H1 (cell line): ENCODE measurements around the gene CCDC138. TPM values are rescaled to one million over a fixed set of nuclear protein-coding genes. Genes with fewer than 3 reads are reported as not detected.

ENCODE experiments used
- CTCF ChIA-PET: fragments of 300-600 bp; sonication (Branson Sonifier 250); formaldehyde crosslinking; loops from one replicate; lab custom pipeline; 2021; ENCODE audit not compliant: partially characterized antibody; lab: Charles Lee
- POLR2A ChIA-PET: fragments of 300-600 bp; sonication (Branson Sonifier 250); formaldehyde crosslinking; loops from one replicate; lab custom pipeline; 2021; ENCODE audit warnings: inconsistent platforms; ENCODE audit not compliant: partially characterized antibody; lab: Charles Lee
- DNase-seq, 2 experiments: peaks; one replicate each; pipeline versions ENCODE4 v3.0.0 to v3.0.0-alpha.2; 2010 to 2022; ENCODE audit warnings: low spot score in 2 of 2, low read depth in 1 of 2, mixed read lengths in 1 of 2
- FAIRE-seq: peaks from 2 replicates; lab custom pipeline; 2011; peaks lifted over from hg19 to GRCh38; lab: Jason Lieb, UNC
- H2AFZ ChIP-seq: 2 replicates; pipeline ENCODE4 v1.8.1; 2012; ENCODE audit warnings: low read length, inconsistent platforms
- H2AK5ac ChIP-seq: 2 replicates; pipeline ENCODE4 v1.6.1; 2013; ENCODE audit warnings: low read depth, low read length
- H2BK120ac ChIP-seq: replicated peaks from 2 replicates; pipeline ENCODE3; 2013; ENCODE audit warnings: low read depth, low read length, inconsistent platforms
- H2BK12ac ChIP-seq: 2 replicates; pipeline ENCODE4 v1.6.1; 2013; ENCODE audit warnings: low read depth, low read length
- H2BK15ac ChIP-seq: 2 replicates; pipeline ENCODE4 v1.6.1; 2013; ENCODE audit warnings: low read length
- H2BK20ac ChIP-seq: 2 replicates; pipeline ENCODE4 v1.6.1; 2013; ENCODE audit warnings: low read length
- H2BK5ac ChIP-seq: 2 replicates; pipeline ENCODE4 v1.6.1; 2013; ENCODE audit warnings: low read depth, low read length
- H3K14ac ChIP-seq: 2 replicates; pipeline ENCODE4 v1.6.1; 2013; ENCODE audit warnings: inconsistent platforms; ENCODE audit not compliant: insufficient read length
- H3K18ac ChIP-seq: 2 replicates; pipeline ENCODE4 v1.6.1; 2013; ENCODE audit warnings: low read length; ENCODE audit errors: extremely low read depth
- H3K23ac ChIP-seq: 2 replicates; pipeline ENCODE4 v1.6.1; 2013; ENCODE audit warnings: inconsistent platforms; ENCODE audit not compliant: insufficient read length
- H3K23me2 ChIP-seq: 2 replicates; pipeline ENCODE4 v1.6.1; 2013; ENCODE audit warnings: low read depth, low read length
- H3K27ac ChIP-seq: 2 replicates; pipeline ENCODE4 v1.6.1; 2011; ENCODE audit warnings: low read depth, low read length, inconsistent platforms
- H3K27me3 ChIP-seq, 4 experiments: replicated peaks in 1 of 4; 1 replicate in 1 of 4; 2 replicates in 3 of 4; pipeline versions ENCODE4 v1.6.1 to v1.8.1; 2011 to 2013; ENCODE audit warnings: low read length in 3 of 4, mild to moderate bottlenecking in 3 of 4, inconsistent platforms in 2 of 4, mixed read lengths in 2 of 4, moderate library complexity in 1 of 4; ENCODE audit not compliant: control insufficient read depth in 3 of 4, insufficient read depth in 3 of 4; ENCODE audit errors: extremely low read depth in 1 of 4
- H3K36me3 ChIP-seq, 4 experiments: 2 replicates each; pipeline versions ENCODE4 v1.6.1 to v1.8.1; 2011 to 2013; ENCODE audit warnings: mild to moderate bottlenecking in 4 of 4, low read length in 3 of 4, moderate library complexity in 2 of 4, control low read depth in 1 of 4, inconsistent platforms in 1 of 4; ENCODE audit not compliant: insufficient read depth in 4 of 4, control insufficient read depth in 2 of 4
- H3K4ac ChIP-seq: replicated peaks from 2 replicates; pipeline ENCODE3; 2013; ENCODE audit warnings: low read length, low read depth, mixed read lengths, inconsistent platforms; ENCODE audit not compliant: insufficient read length
- H3K4me1 ChIP-seq, 4 experiments: replicated peaks in 1 of 4; 1 replicate in 1 of 4; 2 replicates in 3 of 4; pipeline versions ENCODE4 v1.6.1 to v1.8.1; 2011 to 2013; ENCODE audit warnings: low read length in 3 of 4, inconsistent platforms in 2 of 4, mixed read lengths in 1 of 4; ENCODE audit not compliant: insufficient read depth in 4 of 4, control insufficient read depth in 3 of 4
- H3K4me2 ChIP-seq, 2 experiments: 2 replicates each; pipeline versions ENCODE4 v1.6.1 to v1.8.1; 2011 to 2013; ENCODE audit warnings: low read depth in 2 of 2, low read length in 2 of 2, control low read depth in 1 of 2, inconsistent platforms in 1 of 2, mild to moderate bottlenecking in 1 of 2; ENCODE audit not compliant: insufficient read depth in 1 of 2
- H3K4me3 ChIP-seq, 4 experiments: fragments of 200-600, 300-600 bp in 1 of 4; sonication (generic), shearing (Covaris generic), sonication (Bioruptor Twin) in 1 of 4; 2 replicates each; pipeline versions ENCODE4 v1.5.1 to v1.8.1; 2011 to 2016; ENCODE audit warnings: low read length in 4 of 4, low read depth in 3 of 4, control low read depth in 2 of 4, inconsistent platforms in 2 of 4, mild to moderate bottlenecking in 2 of 4, mixed read lengths in 1 of 4, moderate library complexity in 1 of 4; ENCODE audit not compliant: insufficient read depth in 2 of 4; ENCODE audit errors: extremely low read depth in 1 of 4
- H3K56ac ChIP-seq: replicated peaks from 2 replicates; pipeline ENCODE3; 2013; ENCODE audit warnings: low read depth, mild to moderate bottlenecking, mixed read lengths, low read length, inconsistent platforms; ENCODE audit not compliant: insufficient read length
- H3K79me1 ChIP-seq: 2 replicates; pipeline ENCODE4 v1.6.1; 2013; ENCODE audit warnings: low read depth, low read length, control low read depth
- H3K79me2 ChIP-seq, 2 experiments: 2 replicates each; pipeline versions ENCODE4 v1.6.1 to v1.8.1; 2012 to 2013; ENCODE audit warnings: low read length in 2 of 2, mild to moderate bottlenecking in 2 of 2, inconsistent platforms in 1 of 2; ENCODE audit not compliant: insufficient read depth in 2 of 2, control insufficient read depth in 1 of 2
- H3K9ac ChIP-seq, 4 experiments: replicated peaks in 1 of 4; 1 replicate in 1 of 4; 2 replicates in 3 of 4; pipeline versions ENCODE4 v1.6.1 to v1.8.1; 2011 to 2013; ENCODE audit warnings: low read depth in 3 of 4, low read length in 3 of 4, control low read depth in 2 of 4, mild to moderate bottlenecking in 2 of 4, moderate library complexity in 2 of 4, inconsistent platforms in 1 of 4; ENCODE audit errors: extremely low read depth in 1 of 4
- H3K9me3 ChIP-seq, 2 experiments: 2 replicates each; pipeline versions ENCODE4 v1.6.1 to v1.8.1; 2012 to 2013; ENCODE audit warnings: mild to moderate bottlenecking in 2 of 2, moderate library complexity in 2 of 2, control low read depth in 1 of 2, inconsistent platforms in 1 of 2, low read depth in 1 of 2, low read length in 1 of 2, mixed read lengths in 1 of 2; ENCODE audit not compliant: insufficient read depth in 2 of 2
- H4K20me1 ChIP-seq, 2 experiments: replicated peaks in 1 of 2; 2 replicates each; pipeline versions ENCODE3 to v1.8.1; 2011 to 2013; ENCODE audit warnings: inconsistent platforms in 2 of 2, low read length in 2 of 2, mild to moderate bottlenecking in 1 of 2; ENCODE audit not compliant: insufficient read depth in 2 of 2, control insufficient read depth in 1 of 2
- H4K5ac ChIP-seq: 2 replicates; pipeline ENCODE4 v1.6.1; 2013; ENCODE audit warnings: low read length, low read depth, mixed read lengths, inconsistent platforms; ENCODE audit not compliant: insufficient read length
- H4K8ac ChIP-seq: 2 replicates; pipeline ENCODE4 v1.8.0; 2013; ENCODE audit warnings: mild to moderate bottlenecking, moderate library complexity, low read length, inconsistent platforms; ENCODE audit not compliant: insufficient read depth; ENCODE audit errors: extremely low read depth
- H4K91ac ChIP-seq: replicated peaks from 2 replicates; pipeline ENCODE3; 2013; ENCODE audit warnings: low read length, mixed read lengths, inconsistent platforms; ENCODE audit not compliant: insufficient read length
- ATF3 ChIP-seq: IDR thresholded peaks from 2 replicates; pipeline ENCODE4 v1.6.1; 2011; ENCODE audit warnings: low read depth, mild to moderate bottlenecking, low read length; ENCODE audit not compliant: insufficient read depth
- CHD1 ChIP-seq: IDR thresholded peaks from 2 replicates; pipeline ENCODE4 v1.6.1; 2012; ENCODE audit warnings: low read depth, low read length, improper control_type of control experiment
- HDAC2 ChIP-seq, 2 experiments: fragments of 300-600 bp in 1 of 2; sonication (generic) in 1 of 2; IDR thresholded peaks; 2 replicates each; pipeline ENCODE4 v1.6.1; 2011 to 2012; ENCODE audit warnings: low read depth in 2 of 2, low read length in 2 of 2, mild to moderate bottlenecking in 2 of 2, moderate library complexity in 2 of 2, borderline replicate concordance in 1 of 2, inconsistent platforms in 1 of 2
- KDM4A ChIP-seq: IDR thresholded peaks from one replicate; pipeline ENCODE4 v1.7.1; 2012; ENCODE audit warnings: low read depth, mild to moderate bottlenecking, moderate library complexity, low read length, inconsistent platforms; ENCODE audit not compliant: severe bottlenecking
- MAX ChIP-seq: IDR thresholded peaks from 2 replicates; pipeline ENCODE4 v1.6.1; 2012; ENCODE audit warnings: inconsistent platforms
- NRF1 ChIP-seq: IDR thresholded peaks from 2 replicates; pipeline ENCODE4 v1.6.1; 2011; ENCODE audit warnings: mild to moderate bottlenecking, low read depth, low read length, improper control_type of control experiment
- RNF2 ChIP-seq: fragments of 200-900, 300-1000 bp; sonication (generic); IDR thresholded peaks from 2 replicates; pipeline ENCODE4 v1.7.1; 2016; ENCODE audit warnings: borderline replicate concordance, low read depth, mild to moderate bottlenecking, antibody characterized with exemption, low read length; ENCODE audit not compliant: poor library complexity, severe bottlenecking; ENCODE audit errors: missing control alignments
- SAP30 ChIP-seq: fragments of 300-600 bp; sonication (generic); IDR thresholded peaks from 2 replicates; pipeline ENCODE4 v1.7.1; 2012; ENCODE audit warnings: low read length, moderate library complexity, mild to moderate bottlenecking, inconsistent platforms; ENCODE audit not compliant: insufficient read depth, insufficient replicate concordance
- SP4 ChIP-seq: IDR thresholded peaks from 2 replicates; pipeline ENCODE4 v1.6.1; 2012; ENCODE audit warnings: low read length, inconsistent platforms
- TBP ChIP-seq: IDR thresholded peaks from 2 replicates; pipeline ENCODE4 v1.6.1; 2011; ENCODE audit warnings: low read depth, low read length, improper control_type of control experiment
- WGBS, 2 experiments: shearing (Covaris generic) in 1 of 2; methylation state at CpG; one replicate each; pipeline versions ENCODE4 v1.1.6 to v1.1.7; 2013 to 2015; ENCODE audit warnings: low lambda C conversion rate in 2 of 2, mixed read lengths in 2 of 2, inconsistent platforms in 1 of 2, low coverage in 1 of 2, missing lambda C conversion rate in 1 of 2; ENCODE audit not compliant: insufficient replicate concordance in 2 of 2, insufficient coverage in 1 of 2, insufficient read length in 1 of 2; ENCODE audit errors: extremely low coverage in 1 of 2, missing lambda C conversion rate in 1 of 2; 5-methylcytosine and 5-hydroxymethylcytosine counted together
- polyA plus RNA-seq, 7 experiments: library from polyadenylated mRNA; depleted of rRNA in 3 of 7; stranded (reverse) in 5 of 7; unstranded in 2 of 7; fragments of >200 nt in 5 of 7; fragments of 200-250 nt in 2 of 7; gene quantifications; 1 replicate in 5 of 7; 2 replicates in 1 of 7; 4 replicates in 1 of 7; pipeline versions ENCODE4 v1.2.1 to v1.2.3, GENCODE V29; 2011 to 2013; ENCODE audit warnings: missing spikeins in 2 of 7, mixed read lengths in 2 of 7
- total RNA-seq: library from RNA; stranded (reverse); fragmentation: NEBNext Ultra II Directional; extraction: Animal tissue kit (Norgen Biotek cat#: 25700); gene quantifications from 2 replicates; pipeline ENCODE4 v1.2.1, GENCODE V29; 2021

CCDC138 gene
- total and polyA plus RNA-seq, 2 of the 8 experiments (the other 6 are each of a cell fraction or from before 2014, with no cell fraction given), result 8.3 to 29.8 TPM

DNA sequence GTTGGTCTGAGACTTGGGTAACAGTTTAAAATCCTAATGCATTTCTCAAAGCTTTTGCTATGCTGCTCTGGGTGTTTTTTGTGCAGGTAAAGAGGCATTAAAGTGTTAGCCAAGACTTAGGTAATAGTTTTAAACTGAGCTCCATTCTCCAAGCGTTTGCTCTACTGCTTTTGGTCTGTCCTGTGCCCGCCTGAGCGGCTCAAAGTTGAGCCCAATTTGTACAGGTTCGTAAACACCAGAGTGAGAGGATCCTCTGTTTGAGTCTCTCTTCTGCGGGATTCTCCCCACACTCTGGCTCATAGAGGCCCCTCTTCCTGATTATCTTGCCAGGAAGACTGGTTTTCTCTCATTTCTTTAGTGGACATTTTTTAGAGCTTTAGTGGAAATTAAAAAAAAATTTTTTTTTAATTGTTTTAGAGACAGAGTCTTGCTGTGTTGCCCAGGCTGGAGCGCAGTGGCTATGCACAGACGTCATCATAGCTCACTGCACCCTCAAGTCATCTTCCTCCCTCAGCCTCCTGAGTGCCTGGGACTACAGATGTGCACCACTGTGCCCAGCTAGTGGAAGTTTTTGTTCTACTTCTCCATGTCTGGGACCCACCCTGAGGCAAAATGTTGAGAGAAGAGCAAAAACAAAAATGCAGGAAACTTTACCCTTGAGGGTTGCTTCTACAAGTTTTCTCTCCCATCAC, 16.6 kb downstream of the CCDC138 start:
- Histone ChIP-seq H3K4me1 (no peaks in the 10 kb centered on the region), H2AFZ (no peak overlapping the region), H3K27ac (no peak overlapping the region), H4K20me1 (peaks cover 0 to 4% of the 10 kb centered on the region in 2 experiments), H3K9me3 (0 out of 4 replicates have a peak, but pooled peaks cover 0 to 2% of the 10 kb centered on the region in 2 experiments), H2BK5ac (no peak overlapping the region), H4K91ac (no peak overlapping the region), H3K4ac (no peak overlapping the region), H2BK120ac (no peak overlapping the region), H3K23ac (no peak overlapping the region), H4K8ac (no peak overlapping the region), H3K14ac (no peak overlapping the region), H3K4me2 (no peak overlapping the region), H3K9ac (no peak overlapping the region), H3K18ac (no peak overlapping the region), H3K4me3 (no peak overlapping the region), H2BK20ac (no peak overlapping the region), H2BK12ac (no peak overlapping the region), H3K56ac (no peak overlapping the region), H3K27me3 (no peaks in the 10 kb centered on the region), H3K36me3 (peaks cover 2 to 63% (median 36%) of the 10 kb centered on the region in 4 experiments; a peak in 6 of 8 replicates), H2BK15ac (no peak overlapping the region), H3K23me2 (peaks cover 2% of the 10 kb centered on the region; the same call in 1 of the 2 replicates), H3K79me2 (peaks cover 0 to 8% of the 10 kb centered on the region in 2 experiments; a peak in 2 of 4 replicates), H3K79me1 (no peaks in the 10 kb centered on the region), H4K5ac (no peak overlapping the region), H2AK5ac (no peak overlapping the region)
- DNase-seq (no peak), FAIRE-seq (no peak)
- WGBS, 2 experiments, result 89% methylated on average over 7 of the region's 7 CpGs; no CpG with 5 or more reads in 1 of the 2 experiments
- ChIA-PET CTCF (interaction anchor here (0.5 to 0.8 kb wide), 2 partner anchors 13 to 1843 kb away, joined by 3 read pairs; no protein-coding TSS in a partner anchor), POLR2A (interaction anchor here (1.0 kb wide), 1 partner anchor 10 kb away, joined by 3 read pairs; no protein-coding TSS in a partner anchor)
- TF ChIP-seq TBP (no peak), SP4 (no peak), NRF1 (no peak), RNF2 (no peak), CHD1 (no peak), ATF3 (no peak), SAP30 (no peak), KDM4A (no peak), HDAC2 (IDR thresholded peaks at IDR 0.05; ENCODE audit: borderline replicate concordance in 1 of 2, low read depth in 2 of 2, low read length in 2 of 2) (no peak), MAX (no peak)
